ENCODE results near the gene KRT14.
A peak's percentile ranks its signal among the peaks of the same experiment; 100 is the strongest.
"Not testable (repeated sequence)": the region's sequence is repeated elsewhere in the genome, so short reads cannot be mapped to it uniquely, and the experiment has no call there.

Gene KRT14

DNA sequence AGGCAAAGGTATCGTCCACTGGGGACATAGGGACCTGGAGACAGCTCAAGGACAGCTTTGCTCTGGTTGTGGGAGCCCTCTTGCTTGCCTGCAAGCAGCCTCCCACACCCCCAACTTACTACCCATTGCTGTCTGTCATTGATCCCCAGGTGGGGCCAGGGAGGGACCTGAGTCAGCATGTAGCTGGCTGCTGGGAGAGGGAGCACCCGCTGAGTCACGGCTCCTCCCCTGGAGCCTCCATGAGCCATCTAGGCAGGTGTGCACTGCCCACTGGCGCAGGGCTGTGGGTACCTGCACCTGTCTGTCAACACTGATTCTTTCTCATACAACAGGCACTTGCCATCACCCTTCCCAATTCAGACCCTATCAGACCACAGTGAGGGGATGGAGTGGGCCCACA is 10.0 kb downstream of the KRT14 start:
- H3K27ac ChIP-seq (ENCODE audit: insufficient read depth, low read depth, low read length, poor library complexity, severe bottlenecking); H3K4me3 ChIP-seq (ENCODE audit: insufficient read depth, low read depth, low read length); H3K36me3 ChIP-seq (ENCODE audit: control insufficient read depth, insufficient read depth, low read length); H3K9me3 ChIP-seq (ENCODE audit: control insufficient read depth, low read length); H3K27me3 ChIP-seq (ENCODE audit: control insufficient read depth, insufficient read depth, low read length, poor library complexity, severe bottlenecking); H3K4me1 ChIP-seq (ENCODE audit: control insufficient read depth, insufficient read depth, low read length): not testable (repeated sequence)
- 91 to 93% methylated on average over 4 of the region's 4 CpGs for WGBS, 2 experiments

DNA sequence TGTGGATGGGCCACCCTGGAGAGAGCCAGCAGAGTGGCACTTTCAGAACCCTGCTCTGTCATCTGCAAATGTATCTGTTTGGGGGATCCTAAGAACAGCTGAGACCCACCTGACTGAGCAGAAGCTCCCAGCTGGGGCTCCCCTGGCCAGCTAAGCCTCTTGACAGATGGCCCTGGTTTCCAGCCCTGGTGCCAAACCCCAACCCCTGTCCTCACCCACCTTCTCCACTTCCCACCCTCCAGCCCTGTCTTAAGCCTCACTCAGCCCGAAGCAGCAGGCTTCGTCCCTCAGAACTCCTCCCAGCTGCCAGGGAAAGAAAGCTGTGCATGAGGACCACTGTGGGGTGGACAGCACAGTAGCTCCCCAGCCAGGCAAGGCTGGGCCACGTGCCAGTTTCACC is 11.4 kb downstream of the KRT14 start:
- Histone ChIP-seq H3K27me3 (ENCODE audit: control insufficient read depth, insufficient read depth, low read length, poor library complexity, severe bottlenecking) (no peaks in the 10 kb centered on the region), H3K36me3 (ENCODE audit: control insufficient read depth, insufficient read depth, low read length) (no peaks in the 10 kb centered on the region), H3K4me3 (ENCODE audit: insufficient read depth, low read depth, low read length) (no peak overlapping the region), H3K4me1 (ENCODE audit: control insufficient read depth, insufficient read depth, low read length) (peaks cover 6% of the 10 kb centered on the region), H3K9me3 (ENCODE audit: control insufficient read depth, low read length) (no peaks in the 10 kb centered on the region), H3K27ac (ENCODE audit: insufficient read depth, low read depth, low read length, poor library complexity, severe bottlenecking) (no peak overlapping the region)
- WGBS, 2 experiments: 83 to 86% methylated on average over 3 of the region's 3 CpGs

DNA sequence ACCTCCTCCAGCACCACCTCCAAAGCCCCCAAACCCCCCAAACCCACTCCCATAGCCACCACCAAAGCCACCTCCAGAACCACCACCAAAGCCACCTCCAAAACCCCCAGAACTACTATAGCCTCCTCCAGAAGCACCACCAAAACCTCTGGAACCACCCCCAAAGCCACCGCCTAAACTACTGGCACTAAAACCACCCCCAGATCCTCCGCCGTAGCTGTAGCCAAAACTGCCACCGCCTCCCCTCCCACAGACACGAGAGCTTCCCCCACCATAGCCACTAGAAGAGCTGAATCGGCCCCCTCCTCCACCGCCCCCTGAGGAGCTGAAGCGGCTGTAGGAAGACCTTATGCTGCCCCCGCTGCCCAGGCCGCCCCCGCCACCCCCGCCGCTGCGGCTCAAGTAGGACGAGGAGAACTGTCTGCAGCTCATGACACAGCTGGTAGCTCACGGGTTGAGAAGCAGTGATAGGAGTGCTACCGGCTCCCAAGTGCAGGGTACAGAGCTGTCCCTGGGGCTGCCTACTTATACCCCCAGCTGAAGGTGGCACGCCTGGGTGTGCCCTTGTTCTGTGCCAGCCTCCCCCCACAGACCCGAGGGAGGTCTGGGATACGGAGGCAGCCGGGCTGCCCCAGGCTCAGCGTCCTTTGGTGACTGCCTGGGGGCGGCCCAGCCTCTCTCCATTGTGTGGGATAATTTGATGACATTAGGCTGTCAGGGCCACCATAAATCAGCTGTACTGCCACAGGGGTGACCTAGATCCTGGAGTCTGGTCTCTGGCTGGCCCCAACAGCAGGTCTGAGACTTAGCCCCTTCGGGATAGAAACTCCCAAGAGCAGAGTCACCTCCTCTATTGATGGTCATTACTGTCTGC is 14.9 kb downstream of the KRT14 start, which contains the start of gene KRT9:
KRT9 (minus strand) TSS at position 499 of the 874 bp plus-strand sequence; CDS start at position 432, 67 bp downstream.
- no peaks in the 10 kb centered on the region for H3K36me3 ChIP-seq (ENCODE audit: control insufficient read depth, insufficient read depth, low read length)
- H3K4me1 ChIP-seq (ENCODE audit: control insufficient read depth, insufficient read depth, low read length): no peaks in the 10 kb centered on the region
- 79% methylated on average over 23 to 24 of the region's 24 CpGs for WGBS, 2 experiments
- H3K27ac ChIP-seq (ENCODE audit: insufficient read depth, low read depth, low read length, poor library complexity, severe bottlenecking): no peak within 1 kb of the TSS
- no peaks in the 10 kb centered on the region for H3K27me3 ChIP-seq (ENCODE audit: control insufficient read depth, insufficient read depth, low read length, poor library complexity, severe bottlenecking)
- H3K9me3 ChIP-seq (ENCODE audit: control insufficient read depth, low read length): no peaks in the 10 kb centered on the region
- H3K4me3 ChIP-seq (ENCODE audit: insufficient read depth, low read depth, low read length): no peak within 1 kb of the TSS

DNA sequence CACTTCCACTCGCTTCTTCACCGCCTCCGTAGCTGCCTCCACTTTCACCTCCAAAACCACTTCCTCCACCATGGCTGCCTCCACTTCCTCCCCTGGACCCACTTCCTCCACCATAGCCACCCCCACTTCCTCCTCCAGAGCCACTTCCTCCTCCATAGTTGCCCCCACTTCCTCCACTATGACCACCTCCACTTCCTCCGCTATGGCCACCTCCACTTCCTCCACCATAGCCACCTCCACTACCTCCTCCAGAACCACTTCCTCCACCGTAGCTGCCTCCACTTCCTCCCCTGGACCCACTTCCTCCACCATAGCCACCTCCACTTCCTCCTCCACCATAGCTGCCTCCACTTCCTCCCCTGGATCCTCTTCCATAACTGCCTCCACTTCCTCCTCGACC is 19.4 kb downstream of the KRT14 start:
- peaks cover 11% of the 10 kb centered on the region for H3K4me1 ChIP-seq (ENCODE audit: control insufficient read depth, insufficient read depth, low read length)
- no peak overlapping the region for H3K27ac ChIP-seq (ENCODE audit: insufficient read depth, low read depth, low read length, poor library complexity, severe bottlenecking)
- no peaks in the 10 kb centered on the region for H3K27me3 ChIP-seq (ENCODE audit: control insufficient read depth, insufficient read depth, low read length, poor library complexity, severe bottlenecking)
- H3K9me3 ChIP-seq (ENCODE audit: control insufficient read depth, low read length): no peaks in the 10 kb centered on the region
- 93 to 96% methylated on average over 6 of the region's 6 CpGs for WGBS, 2 experiments
- no peak overlapping the region for H3K4me3 ChIP-seq (ENCODE audit: insufficient read depth, low read depth, low read length)
- no peaks in the 10 kb centered on the region for H3K36me3 ChIP-seq (ENCODE audit: control insufficient read depth, insufficient read depth, low read length)

DNA sequence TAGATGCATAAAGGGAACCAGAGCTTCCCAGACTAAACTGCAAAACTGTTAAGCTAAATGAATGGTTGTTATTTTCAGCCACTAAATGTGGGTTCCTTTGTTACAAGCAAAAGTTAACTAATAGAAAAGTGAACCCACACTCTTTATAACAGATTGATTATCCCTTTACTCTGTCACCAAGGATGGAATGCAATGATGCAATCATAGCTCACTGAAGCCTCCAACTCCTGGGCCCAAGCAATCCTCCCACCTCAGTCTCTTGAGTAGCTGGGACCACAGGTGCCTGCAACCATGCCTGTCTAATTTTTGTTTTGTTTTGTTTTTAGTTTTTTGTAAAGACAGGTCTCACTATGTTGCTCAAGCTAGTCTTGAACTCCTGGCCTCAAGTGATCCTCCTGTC is 21.4 kb downstream of the KRT14 start:
- H3K9me3 ChIP-seq (ENCODE audit: control insufficient read depth, low read length): no peaks in the 10 kb centered on the region
- H3K4me1 ChIP-seq (ENCODE audit: control insufficient read depth, insufficient read depth, low read length): peaks cover 11% of the 10 kb centered on the region
- no peaks in the 10 kb centered on the region for H3K27me3 ChIP-seq (ENCODE audit: control insufficient read depth, insufficient read depth, low read length, poor library complexity, severe bottlenecking)
- no peaks in the 10 kb centered on the region for H3K36me3 ChIP-seq (ENCODE audit: control insufficient read depth, insufficient read depth, low read length)
- no peak overlapping the region for H3K27ac ChIP-seq (ENCODE audit: insufficient read depth, low read depth, low read length, poor library complexity, severe bottlenecking)
- no peak overlapping the region for H3K4me3 ChIP-seq (ENCODE audit: insufficient read depth, low read depth, low read length)

DNA sequence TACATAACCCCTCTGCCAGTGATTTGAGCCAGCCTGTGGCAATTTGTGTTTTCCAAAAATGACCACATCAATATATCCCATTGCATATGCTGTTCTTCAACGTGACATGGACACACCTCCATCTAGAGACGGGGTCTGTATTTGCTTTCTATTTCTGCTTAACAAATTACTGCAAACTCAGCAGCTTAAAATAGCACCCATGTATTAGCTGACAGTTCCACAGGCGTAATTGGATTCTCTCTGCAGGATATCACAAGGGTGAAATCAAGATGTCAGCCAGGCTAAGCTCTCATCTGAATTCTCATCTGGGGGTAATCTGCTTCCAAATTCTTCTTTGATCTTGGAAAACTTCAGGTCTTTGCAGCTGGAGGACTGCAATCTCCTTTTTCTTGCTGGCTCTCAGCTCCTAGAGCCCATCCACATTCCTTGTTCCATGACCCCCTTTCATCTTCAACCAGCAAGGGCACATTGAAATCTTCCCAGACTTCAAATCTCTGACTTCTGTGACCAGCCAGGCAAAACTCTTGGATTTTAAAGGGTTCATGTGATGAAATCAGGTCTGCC is 23.0 kb downstream of the KRT14 start:
- Histone ChIP-seq H3K4me1 (ENCODE audit: control insufficient read depth, insufficient read depth, low read length) (peaks cover 11% of the 10 kb centered on the region), H3K36me3 (ENCODE audit: control insufficient read depth, insufficient read depth, low read length) (no peaks in the 10 kb centered on the region), H3K27me3 (ENCODE audit: control insufficient read depth, insufficient read depth, low read length, poor library complexity, severe bottlenecking) (no peaks in the 10 kb centered on the region), H3K4me3 (ENCODE audit: insufficient read depth, low read depth, low read length) (no peak overlapping the region), H3K27ac (ENCODE audit: insufficient read depth, low read depth, low read length, poor library complexity, severe bottlenecking) (peak overlapping the region; percentile 23), H3K9me3 (ENCODE audit: control insufficient read depth, low read length) (no peaks in the 10 kb centered on the region)
- WGBS, 2 experiments: 66 to 71% methylated on average over 3 of the region's 3 CpGs

DNA sequence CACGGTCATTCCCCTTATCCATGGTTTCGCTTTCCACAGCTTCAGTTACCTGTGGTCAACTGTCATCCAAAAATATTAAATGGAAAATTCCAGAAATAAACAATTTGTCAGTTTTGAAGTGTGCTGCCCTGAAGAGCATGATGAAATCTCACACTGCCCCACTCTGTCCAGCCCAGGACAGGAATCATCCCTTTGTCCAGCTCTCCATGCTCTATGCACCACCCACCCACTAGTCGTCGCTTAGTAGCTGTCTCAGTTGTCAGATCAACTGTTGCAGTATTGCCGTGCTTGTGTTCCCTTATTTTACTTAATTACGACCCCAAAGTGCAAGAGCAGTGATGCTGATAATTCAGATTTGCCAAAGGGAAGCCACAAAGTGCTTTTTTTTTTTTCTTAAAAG is 25.1 kb downstream of the KRT14 start:
- H3K4me1 ChIP-seq (ENCODE audit: control insufficient read depth, insufficient read depth, low read length): peaks cover 11% of the 10 kb centered on the region
- H3K36me3 ChIP-seq (ENCODE audit: control insufficient read depth, insufficient read depth, low read length): no peaks in the 10 kb centered on the region
- H3K27me3 ChIP-seq (ENCODE audit: control insufficient read depth, insufficient read depth, low read length, poor library complexity, severe bottlenecking): no peaks in the 10 kb centered on the region
- no peak overlapping the region for H3K27ac ChIP-seq (ENCODE audit: insufficient read depth, low read depth, low read length, poor library complexity, severe bottlenecking)
- WGBS, 2 experiments: 91 to 92% methylated on average over 6 of the region's 6 CpGs
- H3K4me3 ChIP-seq (ENCODE audit: insufficient read depth, low read depth, low read length): no peak overlapping the region
- no peaks in the 10 kb centered on the region for H3K9me3 ChIP-seq (ENCODE audit: control insufficient read depth, low read length)

DNA sequence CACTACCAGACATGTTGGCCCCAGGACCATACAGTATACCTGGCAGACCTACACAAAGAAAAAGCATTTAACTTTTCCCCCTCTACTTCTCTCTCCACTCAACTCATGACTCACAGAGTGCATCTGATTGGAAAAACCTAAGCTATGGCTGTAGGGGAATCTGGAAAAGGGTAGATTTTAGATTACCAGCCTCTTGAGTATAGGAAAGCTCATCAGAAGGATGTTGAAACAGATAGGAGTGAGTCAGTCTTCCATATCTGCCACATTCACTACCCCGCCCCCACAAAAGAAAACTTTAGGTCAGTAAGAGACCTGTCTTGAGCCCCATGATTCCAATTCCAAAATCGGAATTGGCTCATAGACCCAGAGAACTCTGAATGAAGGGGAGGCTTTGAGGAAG is 27.1 kb downstream of the KRT14 start:
- 86 to 90% methylated on average over 2 of the region's 2 CpGs for WGBS, 2 experiments

DNA sequence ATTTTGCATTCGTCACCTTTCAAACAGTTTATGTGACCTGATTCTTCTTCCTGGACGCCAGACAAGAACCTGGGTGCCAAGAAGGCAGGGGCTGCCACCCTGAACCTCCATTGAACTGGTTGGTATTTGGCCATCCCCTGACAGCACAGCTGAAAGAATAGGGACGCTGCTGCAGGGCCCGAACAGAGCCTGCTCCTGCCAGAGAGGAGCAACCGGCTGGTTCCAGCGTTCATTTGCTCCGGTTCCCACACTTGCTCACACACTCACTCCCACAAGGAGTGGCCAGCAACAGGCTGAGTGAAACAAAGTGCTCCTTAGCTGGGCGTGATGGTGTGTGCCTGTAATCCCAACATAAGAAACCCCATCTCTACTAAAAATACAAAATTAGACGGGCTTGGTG is 29.8 kb downstream of the KRT14 start:
- Histone ChIP-seq H3K4me1 (ENCODE audit: control insufficient read depth, insufficient read depth, low read length) (peaks cover under 1% of the 10 kb centered on the region), H3K27ac (ENCODE audit: insufficient read depth, low read depth, low read length, poor library complexity, severe bottlenecking) (no peak overlapping the region), H3K36me3 (ENCODE audit: control insufficient read depth, insufficient read depth, low read length) (no peaks in the 10 kb centered on the region), H3K9me3 (ENCODE audit: control insufficient read depth, low read length) (no peaks in the 10 kb centered on the region), H3K27me3 (ENCODE audit: control insufficient read depth, insufficient read depth, low read length, poor library complexity, severe bottlenecking) (no peaks in the 10 kb centered on the region), H3K4me3 (ENCODE audit: insufficient read depth, low read depth, low read length) (no peak overlapping the region)
- 91% methylated on average over 9 of the region's 9 CpGs for WGBS, 2 experiments

More for the DNA sequence above, 27.1 kb downstream of the KRT14 start:
- Histone ChIP-seq H3K4me3 (ENCODE audit: insufficient read depth, low read depth, low read length) (no peak overlapping the region), H3K9me3 (ENCODE audit: control insufficient read depth, low read length) (no peaks in the 10 kb centered on the region), H3K27ac (ENCODE audit: insufficient read depth, low read depth, low read length, poor library complexity, severe bottlenecking) (no peak overlapping the region), H3K36me3 (ENCODE audit: control insufficient read depth, insufficient read depth, low read length) (no peaks in the 10 kb centered on the region), H3K4me1 (ENCODE audit: control insufficient read depth, insufficient read depth, low read length) (peaks cover 11% of the 10 kb centered on the region), H3K27me3 (ENCODE audit: control insufficient read depth, insufficient read depth, low read length, poor library complexity, severe bottlenecking) (no peaks in the 10 kb centered on the region)

DNA sequence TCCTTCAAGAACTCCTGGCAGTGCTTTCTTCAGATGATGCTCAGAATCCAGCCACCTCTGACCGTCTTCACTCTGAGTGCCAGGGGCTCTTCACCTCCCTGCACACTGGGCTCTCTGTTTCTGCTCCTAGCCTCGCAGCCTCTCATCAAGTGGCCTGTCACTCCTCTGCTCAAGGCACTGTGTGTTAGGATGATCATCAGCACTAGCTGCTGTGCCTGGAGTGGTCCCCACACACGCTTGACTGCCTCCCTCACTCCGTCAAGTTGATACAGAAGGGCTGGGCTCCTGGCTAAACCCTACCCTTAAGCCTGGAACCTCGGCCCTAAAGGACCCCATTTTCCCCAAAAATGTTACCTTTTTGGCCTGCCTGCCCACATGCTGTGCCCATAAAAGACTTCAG is 30.4 kb downstream of the KRT14 start:
- H3K36me3 ChIP-seq (ENCODE audit: control insufficient read depth, insufficient read depth, low read length): no peaks in the 10 kb centered on the region
- no peaks in the 10 kb centered on the region for H3K9me3 ChIP-seq (ENCODE audit: control insufficient read depth, low read length)
- H3K27me3 ChIP-seq (ENCODE audit: control insufficient read depth, insufficient read depth, low read length, poor library complexity, severe bottlenecking): no peaks in the 10 kb centered on the region
- H3K4me1 ChIP-seq (ENCODE audit: control insufficient read depth, insufficient read depth, low read length): peaks cover 5% of the 10 kb centered on the region
- no peak overlapping the region for H3K27ac ChIP-seq (ENCODE audit: insufficient read depth, low read depth, low read length, poor library complexity, severe bottlenecking)
- H3K4me3 ChIP-seq (ENCODE audit: insufficient read depth, low read depth, low read length): no peak overlapping the region
- WGBS, 2 experiments: 79 to 80% methylated on average over 5 of the region's 5 CpGs

Measured in ectodermal cell (in vitro differentiated cells).